HG02798 (cell line): ENCODE results near the gene WNK1.
"Not testable (repeated sequence)": the region's sequence is repeated elsewhere in the genome, so short reads cannot be mapped to it uniquely, and the experiment has no call there.

ENCODE experiments used
- ATAC-seq: cut with Tn5 transposase; IDR thresholded peaks from one replicate; pipeline ENCODE4 v1.9.1; 2021; ENCODE audit warnings: mild to moderate bottlenecking; ENCODE audit not compliant: unreplicated experiment, poor library complexity

WNK1 gene

GRCh38 chr12:904010-904414 lies 151.6 kb downstream of the WNK1 start:
- ATAC-seq: no peak

GRCh38 chr12:905261-906031 lies 153.1 kb downstream of the WNK1 start:
- ATAC-seq: no peak

- ATAC-seq: no peak
Measured at GRCh38 chr12:906062-906585, 153.7 kb downstream of the WNK1 start.

- no peak for ATAC-seq
Measured at GRCh38 chr12:907413-908185, 155.2 kb downstream of the WNK1 start.

- ATAC-seq: no peak
Measured at GRCh38 chr12:909861-910260, 157.5 kb downstream of the WNK1 start.

GRCh38 chr12:910416-910815 lies 158.0 kb downstream of the WNK1 start:
- ATAC-seq: no peak

GRCh38 chr12:911191-911826 lies 158.9 kb downstream of the WNK1 start:
- no peak for ATAC-seq

- ATAC-seq: no peak
Measured at GRCh38 chr12:912466-913235, 160.3 kb downstream of the WNK1 start.

GRCh38 chr12:913919-914698 lies 161.7 kb downstream of the WNK1 start:
- ATAC-seq: no peak

GRCh38 chr12:915090-915489 lies 162.7 kb downstream of the WNK1 start:
- no peak for ATAC-seq

GRCh38 chr12:916240-916639 lies 163.9 kb downstream of the WNK1 start:
- ATAC-seq: no peak

- ATAC-seq: no peak
Measured at GRCh38 chr12:916712-917445, 164.5 kb downstream of the WNK1 start.

GRCh38 chr12:920676-921075 lies 168.3 kb downstream of the WNK1 start:
- no peak for ATAC-seq

- ATAC-seq: no peak
Measured at GRCh38 chr12:922285-922684, 169.9 kb downstream of the WNK1 start.

GRCh38 chr12:926641-927040 lies 174.3 kb downstream of the WNK1 start:
- ATAC-seq: no peak

- ATAC-seq: no peak
Measured at GRCh38 chr12:931060-931459, 178.7 kb downstream of the WNK1 start.

GRCh38 chr12:931591-931990 lies 179.2 kb downstream of the WNK1 start:
- no peak for ATAC-seq

- not testable (repeated sequence) for ATAC-seq
Measured at GRCh38 chr12:935891-936290, 183.5 kb downstream of the WNK1 start.
